DOHH2 (cell line): ENCODE results near the gene PNPLA8.

Experiments used
- H3F3A ChIP-seq: fragments of 200-600 bp; sonication (generic), shearing (Covaris generic); 2 replicates; pipeline ENCODE4 v1.6.0; 2016; ENCODE audit warnings: antibody characterized with exemption, mild to moderate bottlenecking; ENCODE audit not compliant: control insufficient read depth, insufficient read depth
- H3K27ac ChIP-seq: fragments of 200-600 bp; sonication (generic); 2 replicates; pipeline ENCODE4 v1.5.1; 2014; ENCODE audit warnings: low read depth, mild to moderate bottlenecking, low read length, moderate library complexity
- H3K27me3 ChIP-seq: fragments of 200-600 bp; sonication (generic); 2 replicates; pipeline ENCODE4 v1.6.1; 2014; ENCODE audit warnings: mild to moderate bottlenecking, low read length, mixed read lengths; ENCODE audit not compliant: control insufficient read depth
- H3K36me3 ChIP-seq: fragments of 200-600 bp; sonication (generic); 2 replicates; pipeline ENCODE4 v1.6.1; 2014; ENCODE audit warnings: mild to moderate bottlenecking, low read length, moderate library complexity, mixed read lengths; ENCODE audit not compliant: control insufficient read depth
- H3K4me1 ChIP-seq: fragments of 200-600 bp; sonication (generic); 2 replicates; pipeline ENCODE4 v1.6.1; 2014; ENCODE audit warnings: mild to moderate bottlenecking, low read length, mixed read lengths; ENCODE audit not compliant: control insufficient read depth
- H3K4me2 ChIP-seq: fragments of 200-600 bp; sonication (generic); 2 replicates; pipeline ENCODE4 v1.6.0; 2014; ENCODE audit warnings: mild to moderate bottlenecking, low read length, moderate library complexity
- H3K4me3 ChIP-seq: fragments of 200-600 bp; sonication (generic); 2 replicates; pipeline ENCODE4 v1.5.1; 2014; ENCODE audit warnings: mild to moderate bottlenecking, low read length, mixed read lengths
- H3K79me2 ChIP-seq: fragments of 200-600 bp; sonication (generic); 2 replicates; pipeline ENCODE4 v1.6.1; 2014; ENCODE audit warnings: mild to moderate bottlenecking, low read length, mixed read lengths; ENCODE audit not compliant: control insufficient read depth
- H3K9me2 ChIP-seq: fragments of 200-600 bp; sonication (generic); replicated peaks from 2 replicates; pipeline ENCODE4 v1.6.1; 2014; ENCODE audit warnings: mild to moderate bottlenecking, low read length, mixed read lengths; ENCODE audit not compliant: control insufficient read depth
- H3K9me3 ChIP-seq: fragments of 200-600 bp; sonication (generic); 2 replicates; pipeline ENCODE4 v1.6.1; 2014; ENCODE audit warnings: antibody characterized with exemption, low read length, mixed read lengths; ENCODE audit not compliant: control insufficient read depth, insufficient read depth
- H4K20me1 ChIP-seq: fragments of 200-600 bp; sonication (generic); 2 replicates; pipeline ENCODE4 v1.6.0; 2014; ENCODE audit warnings: low read depth, mild to moderate bottlenecking, antibody characterized with exemption, low read length, moderate library complexity; ENCODE audit not compliant: control insufficient read depth, insufficient read depth
- CTCF ChIP-seq: fragments of 200-600 bp; sonication (generic); IDR thresholded peaks from one replicate; pipeline ENCODE4 v1.5.1; 2014; ENCODE audit warnings: antibody characterized with exemption, mild to moderate bottlenecking, low read depth, low read length; ENCODE audit not compliant: poor library complexity, severe bottlenecking
- EZH2phosphoT487 ChIP-seq: fragments of 200-600 bp; sonication (generic); IDR thresholded peaks from 2 replicates; pipeline ENCODE4 v1.6.1; 2017; ENCODE audit warnings: borderline replicate concordance, mild to moderate bottlenecking, antibody characterized with exemption, low read length, moderate library complexity, mixed read lengths

PNPLA8 gene

DNA sequence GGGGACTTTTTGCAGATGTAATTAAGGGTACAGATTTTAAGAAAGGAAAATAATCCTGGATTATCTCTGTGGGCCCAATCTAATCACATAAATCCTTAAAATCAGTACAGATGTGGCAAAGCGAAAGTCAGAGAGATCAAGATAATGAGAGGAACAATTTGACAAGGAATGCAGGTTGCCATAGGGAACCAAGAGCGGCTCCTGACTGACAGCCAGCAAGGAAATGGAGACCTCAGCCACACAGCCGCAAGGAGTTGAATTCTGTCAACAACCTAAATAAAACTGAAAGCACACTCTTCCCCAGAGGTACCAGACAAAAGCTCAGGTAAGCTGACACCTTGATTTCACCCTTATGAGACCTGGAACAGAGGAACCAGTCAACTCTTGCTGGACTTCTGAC, 3.4 kb upstream of the PNPLA8 start:
- Histone ChIP-seq H3K9me3 (no peaks in the 10 kb centered on the region), H3F3A (no peaks in the 10 kb centered on the region), H3K27me3 (no peaks in the 10 kb centered on the region), H3K79me2 (peaks cover 13% of the 10 kb centered on the region), H4K20me1 (no peaks in the 10 kb centered on the region), H3K27ac (no peak overlapping the region), H3K4me2 (no peak overlapping the region), H3K9me2 (no peaks in the 10 kb centered on the region), H3K4me1 (peaks cover 26% of the 10 kb centered on the region), H3K4me3 (no peak overlapping the region), H3K36me3 (no peaks in the 10 kb centered on the region)
- TF ChIP-seq EZH2phosphoT487 (no peak), CTCF (no peak)

GRCh38 chr7:108528183-108528712, 2.3 kb upstream of the PNPLA8 start:
- H3K9me3 ChIP-seq, result no peaks in the 10 kb centered on the region
- H3K4me3 ChIP-seq, result no peak overlapping the region
- no peaks in the 10 kb centered on the region for H3K9me2 ChIP-seq
- no peaks in the 10 kb centered on the region for H3K27me3 ChIP-seq
- no peak overlapping the region for H3K4me2 ChIP-seq
- peaks cover 35% of the 10 kb centered on the region for H3K4me1 ChIP-seq
- TF ChIP-seq EZH2phosphoT487 (no peak), CTCF (no peak)
- H3F3A ChIP-seq, result no peaks in the 10 kb centered on the region
- peaks cover 24% of the 10 kb centered on the region for H3K79me2 ChIP-seq
- H3K27ac ChIP-seq, result no peak overlapping the region
- H4K20me1 ChIP-seq, result no peaks in the 10 kb centered on the region
- no peaks in the 10 kb centered on the region for H3K36me3 ChIP-seq

DNA sequence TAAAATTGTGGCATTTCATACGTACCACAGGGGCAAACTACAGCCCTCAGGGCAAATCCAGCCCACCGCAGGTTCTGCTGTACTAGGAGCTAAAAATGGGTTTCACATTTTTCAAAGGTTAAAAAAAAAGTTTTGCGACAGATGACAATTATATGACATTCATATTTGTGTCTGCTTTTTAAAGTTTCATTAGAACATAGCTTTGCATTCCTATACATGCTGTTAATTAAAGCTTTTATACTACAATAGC, 758 bp upstream of the PNPLA8 start:
- no peaks in the 10 kb centered on the region for H3F3A ChIP-seq
- H3K4me2 ChIP-seq, result peak overlapping the region; percentile 95
- no peaks in the 10 kb centered on the region for H3K27me3 ChIP-seq
- H3K4me1 ChIP-seq, result peaks cover 37% of the 10 kb centered on the region
- peak overlapping the region; percentile 87 for H3K4me3 ChIP-seq
- no peaks in the 10 kb centered on the region for H3K9me3 ChIP-seq
- no peaks in the 10 kb centered on the region for H3K36me3 ChIP-seq
- H3K79me2 ChIP-seq, result peaks cover 39% of the 10 kb centered on the region
- H4K20me1 ChIP-seq, result no peaks in the 10 kb centered on the region
- H3K27ac ChIP-seq, result peak overlapping the region; percentile 71
- TF ChIP-seq CTCF (no peak), EZH2phosphoT487 (no peak)
- no peaks in the 10 kb centered on the region for H3K9me2 ChIP-seq
